GM12878 (cell line): Measurements from ENCODE around the gene ADIPOQ.

Experiments used
- FOS ChIP-seq: IDR thresholded peaks from 3 replicates; pipeline ENCODE4 v1.6.1; 2011; ENCODE audit warnings: borderline replicate concordance; ENCODE audit not compliant: insufficient read length; ENCODE audit errors: extremely low read depth
- JUND ChIP-seq: IDR thresholded peaks from 2 replicates; pipeline ENCODE4 v1.6.1; 2012; ENCODE audit warnings: low read depth, mild to moderate bottlenecking, low read length, improper control_type of control experiment, moderate library complexity
- POLR2A ChIP-seq: IDR thresholded peaks from 2 replicates; pipeline ENCODE4 v1.6.1; 2011; ENCODE audit warnings: low read depth, mild to moderate bottlenecking, low read length
- POLR2AphosphoS5 ChIP-seq: IDR thresholded peaks from 2 replicates; pipeline ENCODE4 v1.6.1; 2011; ENCODE audit warnings: mild to moderate bottlenecking, low read length, inconsistent platforms
- RELA ChIP-seq: fragments of 450-650 bp; IDR thresholded peaks from 2 replicates; pipeline ENCODE4 v1.8.0; 2014; ENCODE audit warnings: borderline replicate concordance; ENCODE audit not compliant: partially characterized antibody
- TF ChIP-seq, protein P1 (sequence below), 3 experiments: IDR thresholded peaks in 2 of 3; conservative IDR thresholded peaks in 1 of 3; 2 replicates each; pipeline ENCODE4 v1.5.1; 2011; ENCODE audit warnings: low read depth in 3 of 3, low read length in 3 of 3, mild to moderate bottlenecking in 3 of 3, control low read depth in 2 of 3, moderate library complexity in 2 of 3, inconsistent platforms in 1 of 3, mixed read lengths in 1 of 3; ENCODE audit not compliant: control insufficient read depth in 2 of 3, insufficient read depth in 1 of 3; ENCODE audit errors: extremely low read depth in 1 of 3
- TF ChIP-seq, protein P2 (sequence below): fragments of 450-650 bp; IDR thresholded peaks from 2 replicates; pipeline ENCODE4 v1.6.1; 2016; ENCODE audit warnings: mild to moderate bottlenecking, moderate library complexity, borderline replicate concordance
- TF ChIP-seq, protein P3 (sequence below): IDR thresholded peaks from 2 replicates; pipeline ENCODE4 v1.6.1; 2011; ENCODE audit warnings: low read depth, mild to moderate bottlenecking, low read length, moderate library complexity, borderline replicate concordance; ENCODE audit errors: extremely low read depth
- TF ChIP-seq, protein P4 (sequence below): IDR thresholded peaks from 2 replicates; pipeline ENCODE4 v1.6.1; 2012; ENCODE audit warnings: mild to moderate bottlenecking, low read depth, low read length

DNA sequence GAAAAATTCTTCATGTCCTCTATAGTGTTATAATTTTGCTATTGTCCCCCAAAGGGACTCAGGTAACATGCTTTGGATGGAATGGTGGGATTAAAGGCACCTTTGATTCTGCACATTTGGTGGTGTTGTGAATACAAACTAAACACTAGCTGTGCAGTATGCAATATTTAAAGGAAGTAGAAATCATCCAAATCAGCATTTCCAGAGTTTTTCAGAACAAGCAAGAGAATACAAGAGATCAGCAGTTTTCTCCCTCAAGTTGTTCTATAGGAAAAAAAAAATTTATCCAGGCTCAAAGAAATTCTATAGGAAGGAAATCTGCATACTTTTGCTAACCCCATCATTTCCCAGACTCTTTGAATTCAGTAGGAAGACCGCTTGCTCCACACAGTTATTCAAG lies 10.2 kb upstream of the ADIPOQ start:
- TF ChIP-seq RELA, result no peak
- TF ChIP-seq, protein P1, sequence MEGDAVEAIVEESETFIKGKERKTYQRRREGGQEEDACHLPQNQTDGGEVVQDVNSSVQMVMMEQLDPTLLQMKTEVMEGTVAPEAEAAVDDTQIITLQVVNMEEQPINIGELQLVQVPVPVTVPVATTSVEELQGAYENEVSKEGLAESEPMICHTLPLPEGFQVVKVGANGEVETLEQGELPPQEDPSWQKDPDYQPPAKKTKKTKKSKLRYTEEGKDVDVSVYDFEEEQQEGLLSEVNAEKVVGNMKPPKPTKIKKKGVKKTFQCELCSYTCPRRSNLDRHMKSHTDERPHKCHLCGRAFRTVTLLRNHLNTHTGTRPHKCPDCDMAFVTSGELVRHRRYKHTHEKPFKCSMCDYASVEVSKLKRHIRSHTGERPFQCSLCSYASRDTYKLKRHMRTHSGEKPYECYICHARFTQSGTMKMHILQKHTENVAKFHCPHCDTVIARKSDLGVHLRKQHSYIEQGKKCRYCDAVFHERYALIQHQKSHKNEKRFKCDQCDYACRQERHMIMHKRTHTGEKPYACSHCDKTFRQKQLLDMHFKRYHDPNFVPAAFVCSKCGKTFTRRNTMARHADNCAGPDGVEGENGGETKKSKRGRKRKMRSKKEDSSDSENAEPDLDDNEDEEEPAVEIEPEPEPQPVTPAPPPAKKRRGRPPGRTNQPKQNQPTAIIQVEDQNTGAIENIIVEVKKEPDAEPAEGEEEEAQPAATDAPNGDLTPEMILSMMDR (IDR thresholded peaks at IDR 0.05 in 2 of 3, conservative IDR thresholded peaks at IDR 0.05 in 1 of 3; ENCODE audit: control insufficient read depth in 2 of 3, extremely low read depth in 1 of 3, insufficient read depth in 1 of 3, low read depth in 3 of 3, low read length in 3 of 3), result no peak
- TF ChIP-seq JUND, result no peak
- no peak for TF ChIP-seq POLR2AphosphoS5
- TF ChIP-seq, protein P2, sequence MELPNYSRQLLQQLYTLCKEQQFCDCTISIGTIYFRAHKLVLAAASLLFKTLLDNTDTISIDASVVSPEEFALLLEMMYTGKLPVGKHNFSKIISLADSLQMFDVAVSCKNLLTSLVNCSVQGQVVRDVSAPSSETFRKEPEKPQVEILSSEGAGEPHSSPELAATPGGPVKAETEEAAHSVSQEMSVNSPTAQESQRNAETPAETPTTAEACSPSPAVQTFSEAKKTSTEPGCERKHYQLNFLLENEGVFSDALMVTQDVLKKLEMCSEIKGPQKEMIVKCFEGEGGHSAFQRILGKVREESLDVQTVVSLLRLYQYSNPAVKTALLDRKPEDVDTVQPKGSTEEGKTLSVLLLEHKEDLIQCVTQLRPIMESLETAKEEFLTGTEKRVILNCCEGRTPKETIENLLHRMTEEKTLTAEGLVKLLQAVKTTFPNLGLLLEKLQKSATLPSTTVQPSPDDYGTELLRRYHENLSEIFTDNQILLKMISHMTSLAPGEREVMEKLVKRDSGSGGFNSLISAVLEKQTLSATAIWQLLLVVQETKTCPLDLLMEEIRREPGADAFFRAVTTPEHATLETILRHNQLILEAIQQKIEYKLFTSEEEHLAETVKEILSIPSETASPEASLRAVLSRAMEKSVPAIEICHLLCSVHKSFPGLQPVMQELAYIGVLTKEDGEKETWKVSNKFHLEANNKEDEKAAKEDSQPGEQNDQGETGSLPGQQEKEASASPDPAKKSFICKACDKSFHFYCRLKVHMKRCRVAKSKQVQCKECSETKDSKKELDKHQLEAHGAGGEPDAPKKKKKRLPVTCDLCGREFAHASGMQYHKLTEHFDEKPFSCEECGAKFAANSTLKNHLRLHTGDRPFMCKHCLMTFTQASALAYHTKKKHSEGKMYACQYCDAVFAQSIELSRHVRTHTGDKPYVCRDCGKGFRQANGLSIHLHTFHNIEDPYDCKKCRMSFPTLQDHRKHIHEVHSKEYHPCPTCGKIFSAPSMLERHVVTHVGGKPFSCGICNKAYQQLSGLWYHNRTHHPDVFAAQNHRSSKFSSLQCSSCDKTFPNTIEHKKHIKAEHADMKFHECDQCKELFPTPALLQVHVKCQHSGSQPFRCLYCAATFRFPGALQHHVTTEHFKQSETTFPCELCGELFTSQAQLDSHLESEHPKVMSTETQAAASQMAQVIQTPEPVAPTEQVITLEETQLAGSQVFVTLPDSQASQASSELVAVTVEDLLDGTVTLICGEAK, result no peak
- TF ChIP-seq, protein P3, sequence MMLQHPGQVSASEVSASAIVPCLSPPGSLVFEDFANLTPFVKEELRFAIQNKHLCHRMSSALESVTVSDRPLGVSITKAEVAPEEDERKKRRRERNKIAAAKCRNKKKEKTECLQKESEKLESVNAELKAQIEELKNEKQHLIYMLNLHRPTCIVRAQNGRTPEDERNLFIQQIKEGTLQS, result no peak
- no peak for TF ChIP-seq FOS
- TF ChIP-seq POLR2A, result no peak
- TF ChIP-seq, protein P4, sequence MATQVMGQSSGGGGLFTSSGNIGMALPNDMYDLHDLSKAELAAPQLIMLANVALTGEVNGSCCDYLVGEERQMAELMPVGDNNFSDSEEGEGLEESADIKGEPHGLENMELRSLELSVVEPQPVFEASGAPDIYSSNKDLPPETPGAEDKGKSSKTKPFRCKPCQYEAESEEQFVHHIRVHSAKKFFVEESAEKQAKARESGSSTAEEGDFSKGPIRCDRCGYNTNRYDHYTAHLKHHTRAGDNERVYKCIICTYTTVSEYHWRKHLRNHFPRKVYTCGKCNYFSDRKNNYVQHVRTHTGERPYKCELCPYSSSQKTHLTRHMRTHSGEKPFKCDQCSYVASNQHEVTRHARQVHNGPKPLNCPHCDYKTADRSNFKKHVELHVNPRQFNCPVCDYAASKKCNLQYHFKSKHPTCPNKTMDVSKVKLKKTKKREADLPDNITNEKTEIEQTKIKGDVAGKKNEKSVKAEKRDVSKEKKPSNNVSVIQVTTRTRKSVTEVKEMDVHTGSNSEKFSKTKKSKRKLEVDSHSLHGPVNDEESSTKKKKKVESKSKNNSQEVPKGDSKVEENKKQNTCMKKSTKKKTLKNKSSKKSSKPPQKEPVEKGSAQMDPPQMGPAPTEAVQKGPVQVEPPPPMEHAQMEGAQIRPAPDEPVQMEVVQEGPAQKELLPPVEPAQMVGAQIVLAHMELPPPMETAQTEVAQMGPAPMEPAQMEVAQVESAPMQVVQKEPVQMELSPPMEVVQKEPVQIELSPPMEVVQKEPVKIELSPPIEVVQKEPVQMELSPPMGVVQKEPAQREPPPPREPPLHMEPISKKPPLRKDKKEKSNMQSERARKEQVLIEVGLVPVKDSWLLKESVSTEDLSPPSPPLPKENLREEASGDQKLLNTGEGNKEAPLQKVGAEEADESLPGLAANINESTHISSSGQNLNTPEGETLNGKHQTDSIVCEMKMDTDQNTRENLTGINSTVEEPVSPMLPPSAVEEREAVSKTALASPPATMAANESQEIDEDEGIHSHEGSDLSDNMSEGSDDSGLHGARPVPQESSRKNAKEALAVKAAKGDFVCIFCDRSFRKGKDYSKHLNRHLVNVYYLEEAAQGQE, result no peak
